Neutrophil (primary cell): ENCODE measurements around the gene DCLK2.

Experiments
- H3K27ac ChIP-seq: fragments of 200-600 bp; sonication (generic); 2 replicates; pipeline ENCODE4 v1.5.1; 2016; ENCODE audit warnings: mild to moderate bottlenecking, moderate library complexity
- H3K27me3 ChIP-seq: fragments of 200-600 bp; sonication (generic); 2 replicates; pipeline ENCODE4 v1.6.0; 2016; ENCODE audit warnings: mild to moderate bottlenecking
- H3K36me3 ChIP-seq: fragments of 200-600 bp; sonication (generic); 2 replicates; pipeline ENCODE4 v1.5.1; 2017
- H3K4me1 ChIP-seq, 2 experiments: fragments of 200-600 bp in 1 of 2; sonication (generic) in 1 of 2; 1 replicate in 1 of 2; 2 replicates in 1 of 2; pipeline versions ENCODE4 v1.5.1 to v1.6.1; 2013 to 2016; ENCODE audit warnings: low read depth in 1 of 2, low read length in 1 of 2, mild to moderate bottlenecking in 1 of 2, moderate library complexity in 1 of 2; ENCODE audit not compliant: control insufficient read depth in 1 of 2, insufficient read depth in 1 of 2
- H3K4me3 ChIP-seq, 2 experiments: fragments of 200-600 bp in 1 of 2; sonication (generic) in 1 of 2; 1 replicate in 1 of 2; 2 replicates in 1 of 2; pipeline ENCODE4 v1.5.1; 2013 to 2016; ENCODE audit warnings: low read depth in 1 of 2, low read length in 1 of 2, mild to moderate bottlenecking in 1 of 2, moderate library complexity in 1 of 2
- H3K9me3 ChIP-seq: fragments of 200-600 bp; sonication (generic); 2 replicates; pipeline ENCODE4 v1.5.1; 2016
- TF ChIP-seq, protein P1 (sequence below): fragments of 200-600 bp; sonication (generic); IDR thresholded peaks from 2 replicates; pipeline ENCODE4 v1.5.1; 2016; ENCODE audit warnings: antibody characterized with exemption

Gene DCLK2

DNA sequence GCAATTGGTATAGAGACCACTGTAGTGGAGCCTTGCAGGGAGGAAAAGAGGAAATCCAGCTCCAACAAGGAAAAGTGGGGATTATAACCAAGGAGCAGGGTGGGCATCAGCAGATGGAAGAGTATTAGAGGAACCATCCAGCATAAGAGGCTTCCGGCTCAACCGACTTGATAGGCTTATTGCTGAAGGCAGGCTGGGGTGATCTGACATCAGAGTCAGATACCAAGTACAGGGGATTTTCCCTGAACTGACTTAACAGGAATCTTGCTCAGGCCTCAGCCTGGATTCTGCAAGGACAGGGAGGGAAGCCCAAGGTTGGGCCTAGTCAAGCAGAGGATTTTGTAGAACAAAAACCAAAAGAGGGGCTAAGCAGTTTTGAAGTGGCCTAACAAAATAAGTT is 129.6 kb downstream of the DCLK2 start:
- Histone ChIP-seq H3K9me3 (no peaks in the 10 kb centered on the region), H3K4me3 (no peak overlapping the region), H3K36me3 (no peaks in the 10 kb centered on the region), H3K4me1 (no peaks in the 10 kb centered on the region), H3K27me3 (no peaks in the 10 kb centered on the region), H3K27ac (no peak overlapping the region)
- TF ChIP-seq, protein P1, sequence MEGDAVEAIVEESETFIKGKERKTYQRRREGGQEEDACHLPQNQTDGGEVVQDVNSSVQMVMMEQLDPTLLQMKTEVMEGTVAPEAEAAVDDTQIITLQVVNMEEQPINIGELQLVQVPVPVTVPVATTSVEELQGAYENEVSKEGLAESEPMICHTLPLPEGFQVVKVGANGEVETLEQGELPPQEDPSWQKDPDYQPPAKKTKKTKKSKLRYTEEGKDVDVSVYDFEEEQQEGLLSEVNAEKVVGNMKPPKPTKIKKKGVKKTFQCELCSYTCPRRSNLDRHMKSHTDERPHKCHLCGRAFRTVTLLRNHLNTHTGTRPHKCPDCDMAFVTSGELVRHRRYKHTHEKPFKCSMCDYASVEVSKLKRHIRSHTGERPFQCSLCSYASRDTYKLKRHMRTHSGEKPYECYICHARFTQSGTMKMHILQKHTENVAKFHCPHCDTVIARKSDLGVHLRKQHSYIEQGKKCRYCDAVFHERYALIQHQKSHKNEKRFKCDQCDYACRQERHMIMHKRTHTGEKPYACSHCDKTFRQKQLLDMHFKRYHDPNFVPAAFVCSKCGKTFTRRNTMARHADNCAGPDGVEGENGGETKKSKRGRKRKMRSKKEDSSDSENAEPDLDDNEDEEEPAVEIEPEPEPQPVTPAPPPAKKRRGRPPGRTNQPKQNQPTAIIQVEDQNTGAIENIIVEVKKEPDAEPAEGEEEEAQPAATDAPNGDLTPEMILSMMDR, result no peak

DNA sequence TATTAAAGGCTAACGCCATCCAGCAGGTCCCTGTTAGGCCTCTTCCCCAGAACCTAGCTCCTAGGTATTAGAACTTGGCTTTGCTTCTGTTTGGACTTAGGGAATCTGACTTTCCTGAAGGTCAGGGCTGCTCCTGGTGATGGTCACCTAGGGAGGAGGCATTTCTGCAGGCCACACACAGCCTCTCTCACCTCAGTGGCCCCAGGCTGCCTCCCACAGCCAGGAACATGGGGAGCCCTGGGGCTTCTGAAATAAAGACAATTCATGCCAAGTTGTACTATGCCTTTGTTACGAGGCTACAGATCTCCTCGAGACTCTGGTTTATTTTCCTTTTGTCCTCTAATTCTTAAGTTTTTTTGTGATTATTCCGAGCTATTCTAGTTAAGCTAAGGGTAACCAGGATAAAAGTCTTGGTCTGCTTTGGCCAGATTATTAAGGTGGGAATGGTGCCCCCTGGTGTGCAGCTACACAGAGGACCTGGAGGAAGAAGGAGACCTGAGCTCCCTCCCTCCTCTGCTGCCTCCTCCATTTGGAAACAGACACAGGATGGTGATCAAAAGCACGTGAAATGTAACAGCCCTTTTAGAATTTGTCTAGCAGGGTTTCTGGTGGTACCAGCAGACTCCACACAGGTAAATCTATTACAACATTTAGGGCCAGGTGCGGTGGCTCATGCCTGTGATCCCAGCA is 131.0 kb downstream of the DCLK2 start:
- no peaks in the 10 kb centered on the region for H3K4me1 ChIP-seq

DNA sequence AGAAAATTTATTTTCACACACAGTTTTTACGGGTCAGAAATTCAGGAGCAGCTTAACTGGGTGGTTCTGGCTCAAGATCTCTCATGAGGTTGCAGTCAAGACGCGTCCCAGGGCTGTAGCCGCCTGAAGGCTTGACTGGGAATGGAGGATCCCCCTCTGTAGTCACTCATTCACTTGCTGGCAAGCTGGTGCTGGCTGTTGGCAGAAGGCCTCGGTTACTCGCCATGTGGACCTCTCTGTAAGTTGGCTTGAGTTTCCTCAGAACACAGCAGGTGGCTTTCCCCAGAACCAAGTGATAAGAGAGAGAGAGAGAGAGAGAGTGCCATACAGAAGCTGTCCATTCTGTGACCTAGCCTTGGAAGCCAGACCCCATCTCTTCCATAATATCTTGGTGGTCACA is 132.8 kb downstream of the DCLK2 start:
- H3K9me3 ChIP-seq, result no peaks in the 10 kb centered on the region
- no peak overlapping the region for H3K4me3 ChIP-seq
- H3K27ac ChIP-seq, result no peak overlapping the region
- no peaks in the 10 kb centered on the region for H3K4me1 ChIP-seq
- H3K27me3 ChIP-seq, result no peaks in the 10 kb centered on the region
- no peaks in the 10 kb centered on the region for H3K36me3 ChIP-seq
- TF ChIP-seq, protein P1, result no peak

More for the DNA sequence above, 131.0 kb downstream of the DCLK2 start:
- Histone ChIP-seq H3K4me3 (no peak overlapping the region), H3K36me3 (no peaks in the 10 kb centered on the region), H3K9me3 (no peaks in the 10 kb centered on the region), H3K27ac (no peak overlapping the region), H3K27me3 (no peaks in the 10 kb centered on the region)
- TF ChIP-seq, protein P1, result no peak

DNA sequence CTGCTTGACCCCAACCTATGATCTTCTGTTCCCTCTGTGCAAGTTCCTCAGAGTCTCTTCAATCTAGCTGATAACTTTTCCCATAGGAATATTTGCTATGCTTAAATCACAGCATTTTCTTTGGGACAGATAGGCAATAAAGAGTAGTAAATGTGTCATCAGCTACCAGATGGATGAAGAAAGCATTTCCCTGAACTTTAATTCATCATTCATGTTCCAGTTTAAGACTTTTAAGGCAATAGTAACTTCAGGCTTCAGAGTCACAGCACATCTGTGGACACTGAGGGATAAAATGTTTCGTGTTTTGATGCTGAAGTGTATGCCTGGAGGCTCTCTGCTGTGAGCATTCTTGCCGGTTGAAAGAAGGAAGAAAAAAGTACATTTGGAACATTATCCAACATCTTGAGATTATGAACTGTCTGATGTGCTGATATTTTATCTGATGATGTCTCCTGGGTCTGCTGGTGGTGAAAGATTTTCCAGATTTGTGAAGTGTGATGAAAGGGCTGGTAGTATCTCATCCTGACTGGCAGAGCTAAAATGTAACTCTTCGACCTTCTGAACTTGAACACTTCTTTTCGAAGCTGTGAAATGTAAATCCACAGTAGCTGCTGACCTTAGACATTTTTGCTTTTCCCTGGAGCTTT is 133.7 kb downstream of the DCLK2 start:
- Histone ChIP-seq H3K9me3 (no peaks in the 10 kb centered on the region), H3K4me3 (no peak overlapping the region), H3K27ac (no peak overlapping the region), H3K4me1 (no peaks in the 10 kb centered on the region), H3K27me3 (no peaks in the 10 kb centered on the region), H3K36me3 (no peaks in the 10 kb centered on the region)
- TF ChIP-seq, protein P1, result no peak

DNA sequence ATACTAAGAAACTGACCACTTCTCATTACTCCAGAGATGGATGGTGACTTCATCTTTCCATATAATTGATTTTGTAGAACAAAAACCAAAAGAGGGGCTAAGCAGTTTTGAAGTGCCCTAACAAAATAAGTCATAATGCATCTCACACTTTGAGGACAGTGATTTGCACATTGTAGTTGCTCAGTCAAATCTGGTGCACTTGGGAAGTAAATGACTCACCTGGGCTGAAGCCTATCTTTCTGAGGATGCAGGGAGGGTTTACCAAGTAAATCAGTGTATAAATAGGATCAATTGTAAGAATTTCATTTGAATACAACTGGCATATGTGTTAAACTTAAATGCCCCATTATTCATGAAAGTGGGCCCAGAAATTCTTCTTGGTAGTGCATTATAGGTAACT is 134.2 kb downstream of the DCLK2 start:
- H3K36me3 ChIP-seq, result no peaks in the 10 kb centered on the region
- no peak overlapping the region for H3K4me3 ChIP-seq
- TF ChIP-seq, protein P1, result no peak
- no peaks in the 10 kb centered on the region for H3K27me3 ChIP-seq
- no peaks in the 10 kb centered on the region for H3K9me3 ChIP-seq
- H3K4me1 ChIP-seq, result no peaks in the 10 kb centered on the region
- no peak overlapping the region for H3K27ac ChIP-seq
